Mucosa of gallbladder (tissue), 1 donor: ENCODE results near the gene CHURC1. TPM values are rescaled to one million over a fixed set of nuclear protein-coding genes. Genes with fewer than 3 reads are reported as not detected.

ENCODE experiments used
- DNase-seq: peaks from one replicate; pipeline ENCODE4 v3.0.0-alpha.2; 2020; ENCODE audit warnings: low spot score
- total RNA-seq: library from RNA; stranded (reverse); gene quantifications from one replicate; pipeline ENCODE4 v1.2.1, GENCODE V29; 2021
- donor health status: DM: no; HTN: no; CAD: no.

The CHURC1 gene
- 58.7 TPM for total RNA-seq

DNA sequence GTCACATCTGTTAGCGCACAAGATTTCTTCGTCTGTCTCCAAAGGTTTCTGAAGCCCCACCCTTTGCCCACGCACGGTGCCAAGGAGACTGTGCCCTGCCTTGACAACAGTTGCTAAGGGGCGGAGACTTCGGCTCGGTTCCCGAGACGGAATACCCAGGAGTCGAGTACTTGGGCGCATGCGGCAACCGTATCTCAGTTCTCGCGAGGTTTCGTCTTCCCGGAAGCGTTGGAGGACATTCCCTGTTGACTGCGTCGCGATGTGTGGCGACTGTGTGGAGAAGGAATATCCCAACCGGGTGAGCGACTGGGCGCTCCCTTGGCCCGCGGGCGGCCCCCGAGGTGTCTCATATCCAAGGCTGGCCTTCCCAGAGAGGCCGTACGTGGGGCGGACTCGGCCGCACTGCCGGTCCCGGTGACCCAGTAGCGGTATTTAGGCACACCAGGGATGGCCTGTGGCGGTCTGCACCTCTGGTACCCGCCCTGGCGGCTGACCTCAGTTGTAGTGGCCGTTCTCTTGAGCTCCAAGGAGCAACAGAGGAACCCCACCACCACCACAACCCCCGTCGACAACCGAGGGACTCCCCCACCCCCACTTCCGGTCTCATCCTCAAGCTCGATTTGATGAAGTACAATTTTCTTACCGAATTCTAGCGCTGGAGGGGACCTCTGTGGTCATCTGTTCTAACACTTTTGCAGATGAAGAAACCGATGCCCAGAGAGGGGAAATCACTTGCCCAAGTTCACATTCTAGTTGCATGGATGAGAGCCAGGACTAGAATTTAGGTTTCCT is at the start of gene CHURC1:
CHURC1 (plus strand) TSS at position 219 of the 792 bp plus-strand sequence; CDS start at position 260, 41 bp downstream.
- peak; percentile 99 for DNase-seq

GRCh38 chr14:64865109-64865508 is 49.1 kb upstream of the CHURC1 start:
- DNase-seq: no peak

DNA sequence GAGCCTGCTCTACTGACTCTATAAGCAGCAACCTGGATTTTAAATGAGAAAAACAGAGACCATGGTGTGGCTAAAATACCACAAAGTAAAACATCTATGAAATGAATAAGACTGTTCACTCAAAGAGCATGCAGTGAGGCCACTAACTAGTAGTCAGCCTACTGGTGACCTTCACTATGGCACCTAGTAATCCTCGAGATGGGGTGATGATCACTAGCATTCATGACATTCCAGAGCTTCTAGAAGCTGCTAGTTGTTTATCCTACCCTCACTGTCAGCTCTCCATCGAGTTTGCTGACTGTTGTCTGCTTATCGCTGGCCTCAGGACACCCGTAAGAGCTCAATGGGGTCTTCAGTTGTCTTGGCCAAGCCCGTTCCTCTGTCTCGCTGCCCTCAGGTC is 48.3 kb upstream of the CHURC1 start:
- DNase-seq: no peak

- DNase-seq: no peak
Measured at GRCh38 chr14:64867182-64867581, 47.1 kb upstream of the CHURC1 start.

DNA sequence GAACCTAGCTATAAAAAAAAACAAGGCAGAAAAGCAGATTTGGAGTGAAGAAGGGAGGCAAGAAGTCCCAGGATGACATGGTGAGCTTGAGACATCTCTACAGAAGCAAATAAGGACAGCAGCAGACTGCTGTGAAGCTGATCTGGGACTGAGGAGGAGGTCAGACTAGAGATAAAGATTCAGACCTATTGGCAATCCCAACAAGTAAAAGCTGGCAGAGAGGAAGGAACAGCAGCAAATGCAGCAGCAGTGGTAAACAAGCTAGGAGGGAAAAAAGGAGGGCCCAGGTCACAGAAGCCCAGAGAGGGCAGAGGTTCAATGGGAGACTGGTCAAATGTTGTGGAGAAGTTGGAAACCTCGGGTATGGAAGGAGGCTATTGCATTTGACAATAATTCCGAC is 45.9 kb upstream of the CHURC1 start:
- no peak for DNase-seq

GRCh38 chr14:64868841-64869240 is 45.4 kb upstream of the CHURC1 start:
- no peak for DNase-seq

- DNase-seq: no peak
Measured at GRCh38 chr14:64870160-64870559, 44.1 kb upstream of the CHURC1 start.

DNA sequence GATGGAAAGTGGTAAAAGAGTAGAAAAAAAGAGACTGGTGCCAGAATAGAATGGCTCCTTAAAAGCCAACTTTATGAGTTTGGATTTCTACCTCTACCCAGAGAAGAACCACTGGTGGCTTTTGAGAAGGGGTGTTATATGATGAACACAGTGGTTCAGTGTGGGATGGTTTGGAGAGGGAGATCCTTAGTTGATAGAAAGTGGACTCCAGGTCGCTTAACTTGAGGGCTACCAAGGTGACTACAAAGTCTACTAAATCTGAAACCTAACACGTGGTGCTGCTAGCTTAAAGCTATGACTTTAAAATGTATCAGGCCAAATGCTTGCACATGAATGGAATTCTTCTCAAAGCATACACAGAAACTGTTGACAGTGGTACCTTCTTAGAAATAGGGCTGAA is 42.9 kb upstream of the CHURC1 start:
- DNase-seq: no peak

DNA sequence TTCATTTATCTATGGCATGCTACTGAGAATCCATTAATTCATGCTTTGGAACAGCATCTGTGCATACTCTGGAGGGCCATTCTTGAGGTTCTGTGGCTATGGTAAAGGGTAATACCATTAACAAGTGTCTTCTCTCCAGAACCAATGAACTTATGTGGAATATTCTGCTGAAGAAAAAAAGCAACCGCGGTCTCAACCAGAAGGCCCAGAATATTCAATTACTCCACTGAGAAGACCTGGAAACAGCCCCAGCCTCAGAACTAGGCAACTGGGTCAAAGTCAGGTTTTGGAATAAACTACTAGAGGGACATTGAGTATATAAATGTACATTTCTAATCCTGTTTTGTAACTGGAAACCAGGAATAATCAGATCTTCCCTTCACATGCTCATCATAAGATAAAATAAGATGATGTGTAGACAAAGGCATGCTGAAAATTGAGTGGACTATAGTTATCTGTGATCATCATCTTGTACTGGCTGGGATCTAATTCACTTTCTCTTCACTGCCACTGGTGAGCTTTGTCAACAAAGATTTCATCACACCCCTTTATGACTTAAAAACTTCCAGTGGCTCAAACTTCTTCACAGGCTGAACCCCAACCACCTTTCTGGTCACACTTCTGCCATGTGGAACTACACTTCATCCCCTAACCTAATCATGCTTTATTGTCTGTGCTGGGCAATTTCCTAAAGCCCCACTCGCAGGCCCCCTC is 40.6 kb upstream of the CHURC1 start:
- DNase-seq: no peak

GRCh38 chr14:64875350-64875749 is 38.9 kb upstream of the CHURC1 start:
- DNase-seq: no peak

DNA sequence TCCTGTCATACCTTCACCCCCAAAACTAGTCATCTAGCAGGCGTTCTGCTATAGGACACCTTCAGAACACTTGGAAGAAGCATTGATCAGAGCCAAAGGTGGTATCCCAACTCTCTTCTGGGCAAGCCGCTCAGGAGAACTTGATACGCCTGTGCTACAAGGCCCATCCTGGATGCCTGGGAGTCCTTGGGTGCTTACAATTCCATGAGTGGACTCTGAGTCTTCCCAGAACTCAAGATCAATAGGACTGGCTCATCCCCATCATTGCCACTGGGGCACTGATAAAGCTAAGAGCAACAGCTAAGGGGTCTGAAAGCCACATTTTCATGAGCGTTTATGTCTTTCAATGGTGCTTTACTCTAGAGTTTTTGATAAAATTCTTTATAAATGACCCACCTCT is 36.4 kb upstream of the CHURC1 start:
- no peak for DNase-seq

- no peak for DNase-seq
Measured at GRCh38 chr14:64878837-64879634, 35.2 kb upstream of the CHURC1 start.

DNA sequence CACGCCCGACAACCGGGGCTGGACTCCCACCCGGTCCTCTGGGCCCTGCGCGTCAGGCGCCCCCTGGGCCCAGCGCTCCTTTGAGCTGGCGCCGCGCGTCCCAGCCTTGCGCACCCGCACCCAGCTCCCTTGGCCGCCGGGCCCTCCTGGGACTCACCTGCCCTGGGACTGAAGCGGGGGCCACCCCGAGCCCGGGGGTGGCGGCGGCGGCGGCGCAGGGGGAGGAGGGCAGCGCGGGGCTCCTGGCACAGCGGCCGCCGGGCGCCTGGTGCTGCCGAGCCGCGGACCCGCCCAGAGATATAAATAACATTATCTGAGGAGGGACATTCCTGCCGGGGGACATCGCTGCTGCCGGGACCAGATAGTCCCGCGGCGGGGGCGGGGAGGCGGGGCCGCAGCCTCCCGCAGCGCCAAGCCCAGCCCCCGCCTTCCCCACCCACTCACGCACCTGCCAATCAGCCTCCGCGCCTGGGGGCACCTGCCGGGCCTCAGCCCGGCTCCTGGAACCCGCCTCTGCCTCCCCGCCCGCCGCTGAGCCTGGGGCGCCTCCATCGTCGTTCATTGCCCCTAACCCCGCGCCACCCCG is 34.5 kb upstream of the CHURC1 start, which contains the start of gene SPTB:
SPTB (minus strand) TSS at position 273 of the 586 bp plus-strand sequence. CDS start 56,813 bp downstream, outside the sequence.
- DNase-seq: peak; percentile 12

DNA sequence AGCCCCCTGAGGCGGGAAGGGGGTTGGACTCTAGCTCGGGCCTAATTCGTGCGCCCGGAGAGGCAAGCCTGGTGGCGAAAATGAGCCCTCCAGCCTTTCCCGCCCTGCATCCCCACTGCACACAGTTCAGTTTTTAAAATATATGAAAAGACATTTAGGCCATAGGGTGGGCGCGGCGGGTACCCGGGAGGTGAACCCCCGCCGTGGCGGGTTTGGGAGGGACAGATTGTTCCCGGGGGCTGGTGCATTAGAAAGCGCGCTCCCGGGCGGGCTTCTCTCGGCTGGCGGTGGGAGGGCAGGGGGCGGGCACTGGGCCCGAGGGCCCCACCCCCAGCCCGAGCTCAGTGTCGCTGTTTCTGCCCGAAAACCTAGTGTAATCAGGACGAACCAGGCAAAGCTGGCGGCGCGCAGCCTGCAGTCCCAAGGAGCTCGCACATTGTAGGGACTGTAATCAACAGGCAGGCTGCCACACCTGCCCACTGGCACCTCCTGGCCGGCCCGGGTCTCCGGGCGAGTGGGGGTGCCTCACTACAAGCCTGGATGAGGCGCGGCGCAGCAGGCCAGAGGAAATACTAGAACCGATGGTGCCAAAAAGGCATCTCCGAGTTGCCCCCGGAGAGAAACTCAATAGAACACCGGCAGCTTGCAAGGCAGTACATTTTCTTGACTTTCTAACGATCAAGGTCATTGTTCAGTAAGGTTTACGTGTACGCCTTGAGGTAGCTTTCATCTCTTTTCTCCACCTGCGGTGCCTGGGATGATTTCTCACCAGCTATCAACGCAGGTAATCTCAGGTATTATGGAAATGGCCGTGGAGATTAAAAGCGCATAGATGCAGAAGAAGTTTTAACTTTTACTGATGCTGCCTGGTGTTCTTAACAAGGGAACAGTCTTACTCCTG is 33.8 kb upstream of the CHURC1 start:
- peak; percentile 26 for DNase-seq

DNA sequence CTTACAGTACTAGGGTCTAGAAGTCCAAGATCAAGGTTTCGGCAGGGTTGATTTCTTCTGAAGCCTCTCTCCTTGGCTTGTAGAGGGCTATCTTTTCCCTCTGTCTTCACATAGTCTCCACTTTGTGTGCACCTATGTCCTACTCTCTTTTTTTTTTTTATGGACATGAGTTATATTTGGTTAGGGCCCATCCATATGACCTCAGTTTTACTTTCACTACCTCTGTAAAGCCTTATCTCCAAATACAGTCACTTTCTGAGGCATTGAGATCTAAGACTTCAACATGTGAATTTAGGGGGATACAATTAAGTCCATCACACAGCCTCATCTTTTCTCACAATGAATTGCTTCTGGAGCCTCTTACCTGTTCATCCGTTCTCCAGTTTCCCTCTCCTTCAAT is 28.7 kb upstream of the CHURC1 start:
- DNase-seq: no peak

DNA sequence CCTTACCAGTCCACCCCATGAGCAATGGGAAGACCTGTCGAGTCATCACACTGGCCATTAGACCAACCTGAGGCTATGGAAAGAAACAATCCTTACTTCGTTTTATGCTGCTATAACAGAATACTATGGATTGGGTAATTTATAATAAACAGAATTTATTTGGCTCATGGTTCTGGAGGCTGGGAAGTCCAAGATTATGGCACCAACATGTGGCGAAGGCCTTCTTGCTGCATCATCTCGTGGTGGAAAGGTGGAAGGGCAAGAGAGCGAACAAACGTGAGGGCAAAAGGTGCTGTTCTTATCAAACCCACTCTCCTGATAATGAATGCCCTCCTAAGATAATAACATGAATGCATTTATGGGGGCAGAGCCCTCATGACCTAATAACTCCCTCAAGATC is 24.9 kb upstream of the CHURC1 start:
- DNase-seq: no peak

DNA sequence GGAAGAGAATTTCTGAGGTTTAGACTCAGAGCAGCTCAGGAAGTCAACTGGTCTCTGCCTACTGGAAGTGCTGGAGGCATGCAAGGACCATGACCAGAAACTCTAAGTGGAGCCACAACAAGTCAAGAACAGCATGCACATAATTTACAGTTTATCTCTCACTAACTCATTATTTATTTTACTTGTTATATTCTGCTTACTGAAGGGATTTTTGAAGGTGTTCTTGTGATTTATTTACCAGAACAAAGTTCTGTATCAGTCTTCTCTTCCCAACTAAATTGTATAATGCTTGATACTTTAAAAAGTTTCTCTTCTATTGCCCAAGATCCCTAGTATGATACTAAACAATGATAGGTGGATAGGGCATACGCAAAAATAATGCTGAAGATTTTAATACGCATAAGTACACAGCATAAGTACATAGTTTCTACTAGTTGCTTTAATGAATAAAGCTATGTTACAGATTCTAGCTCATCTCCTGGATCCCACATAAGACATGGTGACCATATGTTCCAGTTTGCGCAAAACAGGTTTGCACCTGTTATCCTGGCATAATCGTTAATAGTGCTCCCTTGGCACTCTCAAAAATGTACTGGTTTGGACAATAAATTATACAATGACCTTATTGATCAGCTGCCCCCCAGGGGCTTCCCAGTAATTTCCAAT is 22.9 kb upstream of the CHURC1 start:
- DNase-seq: no peak

DNA sequence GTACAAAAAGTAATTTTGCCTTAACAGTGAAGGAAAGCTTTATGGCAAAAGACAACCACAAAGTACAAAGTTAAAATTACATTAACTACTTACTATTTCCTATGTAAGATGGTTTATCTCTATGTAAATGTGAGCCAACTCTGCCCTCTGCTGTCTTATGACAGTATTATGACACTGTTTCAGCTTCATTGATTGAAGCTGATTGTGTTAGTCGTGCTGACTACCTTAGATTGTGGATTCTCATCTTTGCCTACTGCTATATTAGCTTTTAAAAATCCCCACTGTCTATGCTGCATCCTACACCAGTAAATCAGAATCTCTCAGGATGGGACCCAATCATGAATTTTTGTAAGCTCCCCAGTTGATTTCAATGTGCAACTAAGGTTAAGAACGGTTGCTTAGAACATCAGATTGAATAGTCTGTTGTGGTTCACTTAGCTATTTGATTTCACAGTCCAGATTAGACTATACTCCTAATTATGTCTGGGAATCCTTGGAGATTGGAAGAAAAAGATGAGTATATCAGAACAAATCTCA is 22.3 kb upstream of the CHURC1 start:
- peak; percentile 32 for DNase-seq

- no peak for DNase-seq
Measured at GRCh38 chr14:64899958-64900357, 14.3 kb upstream of the CHURC1 start.

DNA sequence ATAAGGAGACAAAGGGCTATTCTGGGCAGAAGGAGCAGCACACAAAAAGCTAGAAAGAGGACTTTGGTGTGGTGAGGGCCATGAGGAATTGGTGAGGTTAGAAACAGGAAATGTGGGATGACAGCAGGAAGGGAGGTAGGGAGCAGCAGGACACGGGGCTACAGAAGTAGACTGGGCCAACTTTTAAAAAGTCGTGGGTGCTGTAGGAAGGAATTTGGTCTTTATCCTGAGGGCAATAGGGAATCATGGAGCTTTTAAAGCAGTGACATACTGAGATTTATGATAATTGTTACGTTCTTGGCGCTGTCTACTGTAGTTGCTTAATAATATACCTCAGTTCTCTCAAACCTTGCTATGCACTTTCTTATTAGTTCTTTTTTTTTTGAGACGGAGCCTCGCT is 8.2 kb upstream of the CHURC1 start:
- DNase-seq: no peak
